Glomerular visceral epithelial cell (primary cell): ENCODE data around the gene PRKAR1B.

ENCODE experiments used
- DNase-seq: peaks from one replicate; pipeline ENCODE4 v3.0.0-alpha.2; 2016; ENCODE audit errors: extremely low spot score

The PRKAR1B gene

GRCh38 chr7:739983-740942 is 13.2 kb upstream of the PRKAR1B start:
- DNase-seq: no peak

DNA sequence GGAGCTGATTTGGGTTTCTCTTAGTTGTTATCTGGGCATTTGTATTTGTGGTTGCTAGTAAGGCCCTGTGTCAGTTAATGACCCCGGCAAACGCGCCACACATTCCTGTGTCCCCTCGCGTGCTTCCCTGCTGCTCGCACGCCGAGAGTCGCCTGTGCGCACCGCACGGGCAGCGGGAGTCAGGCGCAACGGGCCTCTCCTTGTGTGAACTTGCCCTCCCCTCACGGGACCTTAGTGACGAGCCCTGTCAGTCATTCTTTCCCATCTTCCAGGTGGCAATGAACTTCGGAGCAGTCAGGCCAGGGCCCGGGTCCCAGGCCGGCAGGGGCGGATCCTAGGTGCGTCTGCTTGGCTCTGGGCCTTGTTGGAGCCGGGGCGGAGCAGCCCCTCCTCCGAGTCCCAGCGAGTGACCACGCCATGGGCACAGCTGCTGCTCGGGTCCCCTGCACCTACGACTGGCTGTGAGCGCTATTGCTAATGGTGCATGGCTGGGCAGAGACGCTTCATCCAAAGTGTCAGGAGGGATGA is 12.4 kb upstream of the PRKAR1B start:
- DNase-seq: no peak

DNA sequence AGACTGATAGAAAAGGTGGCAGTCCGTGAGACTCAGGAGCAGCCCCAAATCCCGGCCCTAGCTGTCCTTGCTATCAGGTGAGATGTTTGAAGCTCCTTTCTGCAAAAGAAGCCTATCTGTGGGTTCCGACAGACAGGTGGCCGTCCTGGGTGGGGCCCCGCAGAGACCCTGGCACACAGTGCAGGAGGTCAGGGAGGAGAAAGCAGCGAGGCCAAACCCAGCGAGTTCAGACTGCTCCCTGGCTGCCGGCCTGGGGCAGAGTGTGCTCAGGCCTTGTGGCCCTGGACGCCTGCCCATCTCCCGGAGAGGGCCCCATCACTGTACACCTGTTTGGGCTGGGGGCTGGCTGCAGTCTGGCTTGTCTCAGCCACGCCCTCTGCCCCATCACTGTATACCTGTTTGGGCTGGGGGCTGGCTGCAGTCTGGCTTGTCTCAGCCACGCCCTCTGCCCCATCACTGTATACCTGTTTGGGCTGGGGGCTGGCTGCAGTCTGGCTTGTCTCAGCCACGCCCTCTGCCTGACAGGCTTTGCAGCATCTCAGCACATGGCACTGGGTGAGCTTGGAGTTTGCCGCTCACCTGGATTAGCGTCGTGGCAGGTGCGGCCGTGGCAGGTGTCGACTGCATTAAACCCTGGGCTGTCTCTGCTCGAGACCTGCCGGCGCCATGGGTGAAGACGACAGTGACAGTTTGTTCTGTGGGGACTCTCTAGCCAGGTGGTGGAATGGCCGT is 11.8 kb upstream of the PRKAR1B start:
- no peak for DNase-seq

DNA sequence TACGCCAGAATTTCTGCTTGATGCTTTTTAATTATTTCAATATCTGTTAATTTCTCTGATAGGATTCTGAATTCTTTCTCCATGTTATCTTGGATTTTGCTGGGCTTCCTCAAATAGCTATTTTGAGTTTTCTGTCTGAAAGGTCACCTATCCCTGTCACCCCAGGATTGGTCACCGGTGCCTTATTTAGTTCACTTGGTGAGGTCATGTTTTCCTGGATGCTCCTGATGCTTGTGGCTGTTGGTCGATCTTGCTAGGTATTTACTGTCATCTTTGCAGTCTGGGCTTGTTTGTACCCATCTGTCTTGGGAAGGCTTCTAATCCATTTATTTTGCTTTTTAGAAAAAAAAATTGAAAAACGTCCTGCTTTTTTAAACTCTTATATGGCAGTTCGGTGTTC is 11.2 kb upstream of the PRKAR1B start:
- DNase-seq: no peak

- DNase-seq: no peak
Measured at GRCh38 chr7:734808-735207, 7.7 kb upstream of the PRKAR1B start.

GRCh38 chr7:734214-734613 is 7.1 kb upstream of the PRKAR1B start:
- DNase-seq: no peak

DNA sequence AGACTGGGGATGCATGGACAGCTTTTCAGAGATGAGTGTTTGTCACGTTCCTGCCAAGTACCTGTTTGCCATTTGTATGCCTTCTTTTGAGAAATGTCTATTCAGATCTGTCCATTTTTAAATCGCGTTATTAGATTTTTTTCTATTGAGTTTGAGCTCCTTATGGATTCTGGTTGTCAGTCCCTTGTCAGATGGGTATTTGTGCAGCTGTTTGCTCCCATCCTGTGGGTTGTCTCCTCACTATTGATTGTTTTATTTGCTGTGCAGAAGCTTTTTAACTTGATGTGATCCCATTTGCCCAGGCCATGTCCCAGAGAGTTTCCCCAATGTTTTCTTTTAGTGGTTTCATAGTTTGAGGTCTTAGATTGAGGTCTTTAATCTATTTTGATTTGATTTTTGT is 5.5 kb upstream of the PRKAR1B start:
- no peak for DNase-seq

GRCh38 chr7:732094-732541 is 5.0 kb upstream of the PRKAR1B start:
- peak; percentile 17 for DNase-seq

DNA sequence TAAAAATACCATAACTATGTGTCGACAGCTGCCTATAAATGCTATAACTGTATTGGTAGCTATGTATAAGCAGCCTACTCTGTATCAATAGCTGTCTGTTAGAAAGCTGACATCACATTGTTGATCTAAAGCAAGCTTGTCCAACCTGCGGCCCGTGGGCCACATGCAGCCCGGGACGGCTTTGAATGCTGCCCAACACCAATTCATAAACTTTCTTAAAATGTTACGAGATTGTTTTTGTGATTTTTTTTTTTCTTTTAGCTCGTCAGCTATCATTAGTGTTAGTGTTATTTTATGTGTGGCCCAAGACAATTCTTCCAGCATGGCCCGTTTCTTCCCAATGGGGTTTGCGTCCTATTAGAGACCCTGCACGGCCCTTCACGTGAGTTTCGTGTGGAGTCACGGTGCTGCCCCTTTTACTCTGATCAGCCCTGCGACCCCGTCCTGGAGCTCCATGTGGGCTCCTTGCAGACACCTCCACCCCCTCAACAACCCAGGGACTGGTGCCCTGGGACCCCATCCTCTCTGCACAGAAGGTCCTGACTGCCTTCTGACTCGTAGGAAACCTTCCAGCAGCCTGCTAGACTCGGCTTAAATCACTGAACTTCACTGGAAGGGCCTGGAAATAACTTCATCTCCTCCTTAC is 4.5 kb upstream of the PRKAR1B start:
- DNase-seq: no peak

DNA sequence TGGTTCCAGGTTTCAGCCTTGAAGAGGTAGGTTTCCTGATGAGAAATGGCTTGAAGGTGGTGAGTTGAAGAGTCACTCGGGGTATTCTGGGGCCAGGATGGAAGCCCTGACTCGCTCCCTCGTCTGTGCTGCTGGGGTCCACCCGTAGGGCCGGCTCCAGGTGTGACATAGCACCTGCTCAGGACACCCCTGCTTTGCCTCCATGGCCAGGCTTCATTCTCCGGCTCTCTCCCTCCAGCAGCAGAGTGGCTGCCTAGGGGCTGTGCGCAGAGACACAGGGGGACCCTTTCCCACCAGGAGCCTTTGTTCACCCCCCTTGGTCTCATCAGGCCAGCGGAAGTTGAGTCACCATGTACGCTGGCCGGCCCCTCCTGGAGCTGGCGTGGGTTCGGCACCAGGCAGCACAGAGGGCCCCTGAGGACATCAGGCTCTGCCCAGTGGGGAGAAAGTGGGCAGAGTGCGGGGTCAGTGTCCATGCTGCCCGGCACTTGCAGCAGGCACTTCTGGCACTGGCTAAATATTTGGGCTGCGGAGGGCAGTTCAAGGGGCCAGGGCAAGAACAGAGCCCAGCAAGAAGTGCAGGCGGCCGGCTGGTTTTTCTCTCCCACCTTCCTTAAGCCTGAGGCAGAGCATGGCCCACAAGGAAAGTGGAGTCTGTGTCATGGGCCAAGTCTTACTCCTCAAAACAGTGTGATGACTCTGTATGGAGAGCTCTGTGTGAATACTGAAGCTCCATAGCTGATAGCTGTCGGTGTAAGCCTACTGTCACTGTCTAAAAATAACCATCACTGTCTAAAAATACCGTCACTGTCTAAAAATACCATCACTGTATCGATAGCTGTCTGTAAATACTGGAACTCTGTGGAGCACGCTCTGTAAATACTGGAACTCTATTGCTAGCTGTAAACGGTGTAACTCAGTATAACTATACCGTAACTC is 3.7 kb upstream of the PRKAR1B start:
- no peak for DNase-seq

GRCh38 chr7:729140-730000 is 2.3 kb upstream of the PRKAR1B start:
- DNase-seq: no peak

- DNase-seq: no peak
Measured at GRCh38 chr7:728602-729001, 1.5 kb upstream of the PRKAR1B start.

DNA sequence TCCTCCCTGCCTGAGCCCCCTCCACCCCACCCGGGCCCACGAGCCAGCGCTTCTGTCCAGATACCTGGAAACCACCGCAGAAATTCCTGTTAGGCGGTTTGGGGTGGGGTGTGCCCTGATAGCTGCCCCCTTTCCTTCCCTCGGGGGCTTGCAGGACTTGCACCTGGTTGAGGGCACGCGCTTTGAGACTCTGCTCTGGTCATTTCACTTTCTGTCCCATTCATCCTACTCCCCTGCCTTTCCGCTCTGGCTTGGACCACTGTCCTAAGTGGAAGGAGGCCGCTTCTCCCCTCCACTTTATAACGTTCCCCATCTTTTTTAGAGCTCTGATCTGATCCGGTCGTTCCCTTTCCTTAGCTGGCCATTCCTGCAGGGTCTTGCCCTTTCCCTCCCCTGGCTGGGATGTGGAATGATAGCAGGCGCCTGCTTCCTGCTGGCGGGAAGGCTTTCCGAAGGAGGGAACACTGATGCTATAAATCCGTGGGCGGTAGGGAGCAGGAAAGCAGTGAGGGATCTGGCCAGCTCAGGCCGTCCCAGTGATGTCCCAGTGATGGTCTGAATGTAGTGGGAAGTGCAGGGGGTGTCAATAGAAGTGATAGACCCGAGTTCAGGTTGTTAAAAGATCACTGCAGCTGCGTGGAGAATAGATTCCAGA is 852 bp upstream of the PRKAR1B start:
- DNase-seq: no peak

GRCh38 chr7:726854-727103 is 302 bp downstream of the PRKAR1B start:
- DNase-seq: no peak

DNA sequence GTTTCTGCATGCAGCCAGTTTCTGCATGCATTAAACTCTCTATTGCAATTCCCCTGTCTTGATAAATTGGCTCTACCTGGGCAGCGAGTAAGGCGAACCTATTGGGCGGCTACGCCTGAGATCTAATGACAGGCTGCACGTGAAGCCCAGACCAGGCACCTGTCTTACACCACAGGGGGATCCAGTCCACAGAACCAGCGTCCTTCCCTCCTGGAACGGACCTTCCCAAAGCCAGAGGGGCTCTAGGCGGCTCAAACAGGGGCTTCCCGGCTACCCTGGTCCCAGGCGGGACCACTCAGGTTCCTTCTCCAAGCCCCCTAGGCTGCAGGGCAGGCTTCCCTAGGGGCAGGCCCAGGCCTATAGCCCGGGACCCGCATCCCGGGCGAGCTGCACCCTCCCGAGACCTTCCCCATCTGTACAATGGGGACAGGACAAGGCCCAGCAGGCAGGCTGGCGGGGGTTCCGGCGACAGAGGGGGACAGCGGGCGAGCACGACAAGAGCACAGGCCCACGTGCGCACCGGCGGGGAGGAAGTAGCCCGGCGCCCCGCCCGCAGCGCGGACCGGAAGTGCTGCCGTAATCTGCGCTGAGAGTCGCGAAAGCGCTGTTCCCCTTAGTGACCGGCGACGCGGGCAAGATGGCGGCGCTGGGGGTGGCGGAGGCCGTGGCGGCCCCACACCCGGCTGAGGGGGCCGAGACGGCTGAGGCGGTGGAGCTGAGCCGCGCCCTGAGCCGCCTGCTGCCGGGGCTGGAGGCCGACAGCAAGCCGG is 812 bp downstream of the PRKAR1B start, which contains the start of gene DNAAF5:
DNAAF5 (plus strand) TSS at position 616 of the 770 bp plus-strand sequence; CDS start at position 638, 22 bp downstream.
- DNase-seq: peak; percentile 78

DNA sequence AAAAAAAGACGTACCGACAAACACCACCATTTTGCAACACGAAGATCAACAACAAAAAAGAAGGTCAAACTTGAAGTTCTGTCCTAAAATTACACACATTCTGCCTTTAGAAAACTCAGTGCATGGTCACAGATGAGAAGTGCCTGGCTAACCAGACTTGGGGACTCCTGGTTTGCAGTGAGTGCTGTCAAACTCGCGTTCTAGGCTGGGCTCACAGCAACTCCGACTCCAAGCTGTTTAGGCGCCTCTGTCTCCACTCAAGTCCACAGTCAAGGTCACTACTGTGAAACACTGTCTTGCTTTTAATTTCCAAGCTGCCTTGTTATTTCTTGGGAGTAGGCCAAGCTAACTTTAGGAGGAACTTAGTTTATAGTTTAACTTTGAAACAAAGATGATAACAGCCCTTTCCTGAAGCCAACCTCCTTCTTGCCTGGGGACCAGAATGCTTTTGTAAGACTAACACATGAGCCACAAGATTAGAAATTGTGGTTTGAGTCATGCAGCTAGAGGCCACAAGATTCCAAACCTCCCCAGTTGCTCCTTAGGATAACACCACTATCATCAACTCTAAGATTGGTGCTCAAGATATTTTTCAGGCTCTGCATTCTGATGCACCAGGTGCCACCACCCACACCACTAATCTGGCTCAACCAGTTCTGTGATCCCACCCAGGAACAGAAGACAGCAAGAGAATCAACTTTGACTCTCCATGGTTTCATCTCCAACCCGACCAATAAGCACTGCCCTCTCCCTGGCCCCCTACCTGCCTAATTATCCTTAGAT is 1.7 kb downstream of the PRKAR1B start:
- DNase-seq: peak; percentile 55

DNA sequence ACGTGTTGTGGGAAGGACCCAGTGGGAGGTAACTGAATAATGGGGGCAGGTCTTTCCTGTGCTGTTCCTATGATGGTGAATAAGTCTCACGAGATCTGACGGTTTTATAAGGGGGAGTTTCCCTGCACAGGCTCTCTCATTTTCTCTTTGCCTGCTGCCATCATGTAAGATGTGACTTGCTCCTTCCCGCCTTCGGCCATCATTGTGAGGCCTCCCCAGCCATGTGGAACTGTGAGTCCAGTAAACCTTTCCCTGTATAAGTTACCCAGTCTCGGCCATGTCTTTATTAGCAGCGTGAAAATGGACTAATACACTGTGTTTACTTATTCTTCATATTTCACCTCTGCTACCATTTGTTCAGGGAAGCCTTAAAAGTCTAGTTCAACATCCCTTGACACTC is 2.8 kb downstream of the PRKAR1B start:
- no peak for DNase-seq

GRCh38 chr7:723541-723940 is 3.5 kb downstream of the PRKAR1B start:
- no peak for DNase-seq
